Measurements from ENCODE around the gene PIK3R5.
"Not testable (repeated sequence)": the region's sequence is repeated elsewhere in the genome, so short reads cannot be mapped to it uniquely, and the experiment has no call there.

Gene PIK3R5

GRCh38 chr17:9001559-9001958 lies 36.1 kb upstream of the PIK3R5 start:
- no peak overlapping the region for H3K4me3 Mint-ChIP-seq
- H3K27me3 Mint-ChIP-seq = peaks cover 69% of the 10 kb centered on the region

DNA sequence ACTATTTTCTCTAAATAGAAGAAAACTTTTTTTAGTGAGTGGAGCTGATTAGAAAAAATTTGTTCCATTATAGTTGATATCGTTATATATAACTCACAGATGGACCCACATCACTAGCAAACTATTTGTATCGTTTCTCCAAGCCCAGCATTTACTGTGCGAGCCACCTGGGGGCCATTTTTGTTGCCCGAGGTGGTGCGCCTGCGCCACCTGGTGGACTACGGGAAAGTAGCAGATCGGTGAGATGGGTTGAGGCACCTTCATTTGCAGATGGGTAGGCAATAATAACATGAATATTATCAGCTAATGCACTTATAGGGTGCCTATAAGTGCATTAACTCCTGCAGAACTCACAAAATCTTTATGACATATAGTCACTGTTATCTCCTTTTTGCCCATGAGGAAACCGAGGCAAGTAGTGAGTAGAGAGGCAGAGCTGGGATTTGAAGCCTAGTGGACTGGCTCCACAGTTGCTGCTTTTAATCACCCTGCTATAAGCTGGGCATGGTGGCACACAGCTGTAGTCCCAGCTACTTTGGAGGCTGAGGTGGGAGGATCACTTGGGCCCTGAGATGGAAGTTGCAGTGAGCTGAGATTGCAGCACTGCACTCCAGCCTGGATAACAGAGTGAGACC lies 32.6 kb upstream of the PIK3R5 start:
- Mint-ChIP-seq H3K36me3 (ENCODE audit: low read depth) (no peaks in the 10 kb centered on the region), H3K4me1 (ENCODE audit: low read depth) (peaks cover 22% of the 10 kb centered on the region), H3K27me3 (peaks cover 40% of the 10 kb centered on the region), H3K9me3 (peaks cover 9% of the 10 kb centered on the region), H3K4me3 (no peak overlapping the region), H3K27ac (no peak overlapping the region)
- intact Hi-C loops (cut with micrococcal nuclease) = loop anchor here (10.0 kb wide), 2 partner anchors 243 to 527 kb away; partner anchors contain the start of gene SPDYE4

More at GRCh38 chr17:9001559-9001958, 36.1 kb upstream of the PIK3R5 start:
- intact Hi-C loops (cut with micrococcal nuclease) = no loop called here
- Mint-ChIP-seq H3K4me1 (ENCODE audit: low read depth) (peaks cover 26% of the 10 kb centered on the region), H3K27ac (no peak overlapping the region), H3K36me3 (ENCODE audit: low read depth) (no peaks in the 10 kb centered on the region), H3K9me3 (no peaks in the 10 kb centered on the region)

- Mint-ChIP-seq H3K27ac (no peak overlapping the region), H3K36me3 (ENCODE audit: low read depth) (no peaks in the 10 kb centered on the region), H3K9me3 (peaks cover 9% of the 10 kb centered on the region), H3K4me1 (ENCODE audit: low read depth) (peaks cover 17% of the 10 kb centered on the region), H3K4me3 (no peak overlapping the region), H3K27me3 (peaks cover 18% of the 10 kb centered on the region)
- intact Hi-C loops (cut with micrococcal nuclease) = loop anchor here (10.0 kb wide), 2 partner anchors 241 to 529 kb away; partner anchors contain the start of gene SPDYE4
Observed at GRCh38 chr17:8995711-8996110, 30.2 kb upstream of the PIK3R5 start.

GRCh38 chr17:8994319-8994718 lies 28.8 kb upstream of the PIK3R5 start:
- H3K36me3 Mint-ChIP-seq (ENCODE audit: low read depth) = no peaks in the 10 kb centered on the region
- peaks cover 7% of the 10 kb centered on the region for H3K27me3 Mint-ChIP-seq
- intact Hi-C loops (cut with micrococcal nuclease) = loop anchor here (10.0 kb wide), 2 partner anchors 240 to 530 kb away; partner anchors contain the start of gene SPDYE4
- no peak overlapping the region for H3K27ac Mint-ChIP-seq
- peaks cover 9% of the 10 kb centered on the region for H3K9me3 Mint-ChIP-seq
- H3K4me3 Mint-ChIP-seq = no peak overlapping the region
- H3K4me1 Mint-ChIP-seq (ENCODE audit: low read depth) = peaks cover 17% of the 10 kb centered on the region

- H3K27ac Mint-ChIP-seq = no peak overlapping the region
- H3K4me1 Mint-ChIP-seq (ENCODE audit: low read depth) = peaks cover 17% of the 10 kb centered on the region
- H3K36me3 Mint-ChIP-seq (ENCODE audit: low read depth) = no peaks in the 10 kb centered on the region
- intact Hi-C loops (cut with micrococcal nuclease) = loop anchor here (10.0 kb wide), 2 partner anchors 237 to 533 kb away; partner anchors contain the start of gene SPDYE4
- H3K4me3 Mint-ChIP-seq = no peak overlapping the region
- peaks cover 9% of the 10 kb centered on the region for H3K9me3 Mint-ChIP-seq
- H3K27me3 Mint-ChIP-seq = peaks cover 2% of the 10 kb centered on the region
Observed at GRCh38 chr17:8991514-8992285, 26.2 kb upstream of the PIK3R5 start.

- H3K4me1 Mint-ChIP-seq (ENCODE audit: low read depth) = peaks cover 31% of the 10 kb centered on the region
- H3K27ac Mint-ChIP-seq; intact Hi-C loops (cut with micrococcal nuclease); H3K27me3 Mint-ChIP-seq; H3K36me3 Mint-ChIP-seq (ENCODE audit: low read depth); H3K4me3 Mint-ChIP-seq; H3K9me3 Mint-ChIP-seq: not testable (repeated sequence)
Observed at GRCh38 chr17:8988263-8988935, 22.9 kb upstream of the PIK3R5 start.

DNA sequence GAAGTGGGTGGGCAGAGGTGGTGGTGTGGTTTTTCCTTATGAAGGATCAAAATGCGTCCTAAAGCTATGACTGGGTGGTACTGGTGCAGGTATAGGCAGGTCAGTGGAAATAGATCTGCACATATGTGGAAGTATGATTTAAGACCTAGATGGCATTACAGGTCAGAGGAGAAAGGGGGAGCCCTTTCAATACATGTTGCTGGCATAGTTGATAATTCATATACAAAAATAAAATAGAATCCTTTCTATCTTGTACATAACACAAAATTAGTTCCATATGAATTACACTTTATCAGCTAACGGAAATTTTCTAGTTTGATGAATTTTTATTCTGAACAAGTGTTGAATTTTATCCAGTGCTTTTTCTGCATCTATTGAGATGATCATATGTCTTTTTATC lies 20.8 kb upstream of the PIK3R5 start:
- intact Hi-C loops (cut with micrococcal nuclease) = no loop called here
- Mint-ChIP-seq H3K27ac (no peak overlapping the region), H3K4me1 (ENCODE audit: low read depth) (peaks cover 24% of the 10 kb centered on the region), H3K4me3 (no peak overlapping the region), H3K36me3 (ENCODE audit: low read depth) (no peaks in the 10 kb centered on the region), H3K9me3 (no peaks in the 10 kb centered on the region), H3K27me3 (no peaks in the 10 kb centered on the region)

GRCh38 chr17:8985054-8985701 lies 19.7 kb upstream of the PIK3R5 start:
- intact Hi-C loops (cut with micrococcal nuclease) = no loop called here
- Mint-ChIP-seq H3K36me3 (ENCODE audit: low read depth) (no peaks in the 10 kb centered on the region), H3K9me3 (no peaks in the 10 kb centered on the region), H3K4me1 (ENCODE audit: low read depth) (peaks cover 24% of the 10 kb centered on the region), H3K27ac (peak overlapping the region; percentile 65), H3K4me3 (no peak overlapping the region), H3K27me3 (no peaks in the 10 kb centered on the region)

GRCh38 chr17:8984225-8984624 lies 18.7 kb upstream of the PIK3R5 start:
- H3K36me3 Mint-ChIP-seq (ENCODE audit: low read depth); H3K4me3 Mint-ChIP-seq; intact Hi-C loops (cut with micrococcal nuclease); H3K9me3 Mint-ChIP-seq; H3K27me3 Mint-ChIP-seq: not testable (repeated sequence)
- Mint-ChIP-seq H3K27ac (peak overlapping the region; percentile 42), H3K4me1 (ENCODE audit: low read depth) (peaks cover 24% of the 10 kb centered on the region)

DNA sequence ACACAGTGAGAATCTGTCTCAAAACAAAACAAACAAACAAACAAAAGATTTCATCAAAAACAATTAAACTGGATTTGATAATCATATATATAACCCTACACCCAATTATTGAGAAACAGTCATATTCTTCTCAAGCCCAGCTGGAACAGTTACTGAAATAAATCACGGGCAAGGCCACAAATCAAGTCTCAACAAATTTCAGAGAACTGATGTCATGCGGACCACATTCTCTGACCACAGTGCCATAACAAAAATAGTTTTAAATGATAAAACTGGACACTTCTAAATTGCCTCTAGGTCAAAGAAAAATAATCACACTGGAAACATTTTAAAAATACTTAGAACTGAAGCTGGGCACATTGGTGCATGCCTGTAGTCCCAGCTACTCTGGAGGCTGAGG lies 15.9 kb upstream of the PIK3R5 start:
- Mint-ChIP-seq H3K4me1 (ENCODE audit: low read depth) (peaks cover 24% of the 10 kb centered on the region), H3K27me3 (no peaks in the 10 kb centered on the region), H3K36me3 (ENCODE audit: low read depth) (no peaks in the 10 kb centered on the region), H3K9me3 (no peaks in the 10 kb centered on the region), H3K27ac (no peak overlapping the region), H3K4me3 (no peak overlapping the region)
- intact Hi-C loops (cut with micrococcal nuclease) = no loop called here

DNA sequence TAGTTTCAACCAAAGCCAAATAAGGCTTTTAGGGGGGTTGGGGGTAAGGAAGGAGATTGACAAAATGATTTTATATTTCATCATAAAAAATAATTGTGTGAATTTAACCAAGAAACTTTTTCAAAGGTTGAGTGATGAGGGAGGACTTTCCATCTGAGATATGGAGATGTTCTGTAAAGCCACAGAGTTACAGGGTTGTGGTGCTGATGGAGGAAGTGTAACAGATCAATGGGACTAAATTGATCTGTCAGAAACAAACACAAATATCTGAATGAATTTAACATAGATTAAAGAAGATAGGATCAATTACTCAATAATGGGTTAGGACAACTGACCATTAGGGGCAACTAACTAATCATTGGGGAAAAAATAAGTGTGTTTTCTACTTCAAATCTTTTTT lies 14.2 kb upstream of the PIK3R5 start:
- no peaks in the 10 kb centered on the region for H3K9me3 Mint-ChIP-seq
- no peak overlapping the region for H3K27ac Mint-ChIP-seq
- no peak overlapping the region for H3K4me3 Mint-ChIP-seq
- H3K27me3 Mint-ChIP-seq = no peaks in the 10 kb centered on the region
- intact Hi-C loops (cut with micrococcal nuclease) = no loop called here
- H3K36me3 Mint-ChIP-seq (ENCODE audit: low read depth) = no peaks in the 10 kb centered on the region
- peaks cover 17% of the 10 kb centered on the region for H3K4me1 Mint-ChIP-seq (ENCODE audit: low read depth)

GRCh38 chr17:8976638-8977037 lies 11.1 kb upstream of the PIK3R5 start:
- no peak overlapping the region for H3K4me3 Mint-ChIP-seq
- no peak overlapping the region for H3K27ac Mint-ChIP-seq
- H3K9me3 Mint-ChIP-seq = no peaks in the 10 kb centered on the region
- H3K36me3 Mint-ChIP-seq (ENCODE audit: low read depth) = no peaks in the 10 kb centered on the region
- intact Hi-C loops (cut with micrococcal nuclease) = no loop called here
- H3K4me1 Mint-ChIP-seq (ENCODE audit: low read depth) = peaks cover 10% of the 10 kb centered on the region
- no peaks in the 10 kb centered on the region for H3K27me3 Mint-ChIP-seq

DNA sequence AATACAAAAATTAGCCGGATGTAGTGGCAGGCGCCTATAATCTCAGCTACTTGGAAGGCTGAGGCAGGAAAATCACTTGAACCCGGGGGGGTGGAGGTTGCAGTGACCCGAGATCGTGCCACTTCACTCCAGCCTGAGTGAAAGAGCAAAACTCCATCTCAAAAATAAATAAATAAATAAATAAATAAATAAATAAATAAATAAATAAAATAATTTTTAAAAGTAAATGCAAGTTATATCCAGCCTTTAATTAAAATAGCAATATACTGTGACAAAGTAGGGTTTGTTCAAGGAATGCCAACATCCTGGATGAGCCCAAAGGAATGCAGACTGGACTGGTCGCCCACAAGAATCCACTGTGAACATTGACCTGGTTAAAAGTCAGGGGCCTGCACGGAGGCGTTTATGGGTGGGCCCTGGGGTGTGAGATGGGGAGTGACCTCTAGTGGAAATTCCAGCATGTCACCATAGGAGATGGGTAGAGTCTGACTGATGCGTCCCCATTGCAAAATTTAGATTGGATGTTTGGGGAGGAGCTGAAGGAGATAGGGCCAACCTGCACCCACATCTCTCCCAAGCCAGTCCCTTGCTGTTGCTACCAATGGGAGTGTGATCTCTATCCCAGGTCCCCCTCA lies 9.7 kb upstream of the PIK3R5 start:
- no peaks in the 10 kb centered on the region for H3K36me3 Mint-ChIP-seq (ENCODE audit: low read depth)

More for the DNA sequence above, 9.7 kb upstream of the PIK3R5 start:
- H3K4me1 Mint-ChIP-seq (ENCODE audit: low read depth) = peaks cover 16% of the 10 kb centered on the region
- H3K4me3 Mint-ChIP-seq = no peak overlapping the region
- H3K27me3 Mint-ChIP-seq = no peaks in the 10 kb centered on the region
- intact Hi-C loops (cut with micrococcal nuclease) = no loop called here
- no peaks in the 10 kb centered on the region for H3K9me3 Mint-ChIP-seq
- H3K27ac Mint-ChIP-seq = no peak overlapping the region

Data from dendritic cell treated with granulocyte-macrophage colony-stimulating factor and Interleukin-4, amounts not matched to agents 40 ng/mL and 50 ng/mL, for 4 days (primary cell).